Spleen (tissue), 7 donors: ENCODE results near the gene IRGC.

ENCODE experiments used
- CTCF ChIP-seq, 11 experiments: fragments of 200-600 bp in 7 of 11; fragments of 450-650 bp in 4 of 11; sonication (generic) in 4 of 11; IDR thresholded peaks in 8 of 11; conservative IDR thresholded peaks in 3 of 11; 1 replicate in 7 of 11; 2 replicates in 4 of 11; pipeline versions ENCODE4 v1.4.0 to v1.8.0; 2016 to 2021; ENCODE audit warnings: antibody characterized with exemption in 11 of 11, inconsistent platforms in 4 of 11, mild to moderate bottlenecking in 1 of 11
- POLR2A ChIP-seq, 3 donors: fragments of 450-650 bp; IDR thresholded peaks; one replicate each; pipeline ENCODE4 v1.5.1; 2017; ENCODE audit warnings: antibody characterized with exemption in 3 of 3, mild to moderate bottlenecking in 1 of 3
- POLR2AphosphoS5 ChIP-seq, 3 donors: sonication (generic); formaldehyde crosslinking; IDR thresholded peaks; one replicate each; pipeline ENCODE4 v1.5.1; 2017; ENCODE audit warnings: antibody characterized with exemption in 3 of 3
- donor health status: DM: no; HTN: no; CAD: no; lungs with moderate emphysema.
- donor health status: DM: no; HTN: no; CAD: no.
- donor health status: DM: no; HTN: no; CAD: no.

- TF ChIP-seq POLR2A (IDR thresholded peaks at IDR 0.05) = no peak
- no peak for TF ChIP-seq CTCF (IDR thresholded peaks at IDR 0.05 in 8 of 11, conservative IDR thresholded peaks at IDR 0.05 in 3 of 11)
- no peak for TF ChIP-seq POLR2AphosphoS5 (IDR thresholded peaks at IDR 0.05)
These were observed 51.9 kb downstream of the IRGC start for GRCh38 chr19:43767818-43768217.
